HTERT RPE-1 (cell line): ENCODE results near the gene TST.

Source experiments
- in situ Hi-C: fragments of 300-500 bp; cut with MboI; formaldehyde crosslinking; loops from 4 replicates; pipeline ENCODE4 v1.14.3; 2020; ENCODE audit warnings: low sequenced_read_pairs

The TST gene

GRCh38 chr22:37019309-37020191 is at the start of gene TST, which contains the start of gene MPST:
Gene TST, minus strand, starts transcription at chr22:37019447. Its CDS starts 715 bp downstream, at chr22:37018732.
Gene MPST, plus strand, starts transcription at chr22:37019742. Its CDS starts 95 bp downstream, at chr22:37019837.
- in situ Hi-C loops, result no loop called here

- in situ Hi-C loops, result no loop called here
Measured at GRCh38 chr22:37068859-37069258, 49.6 kb upstream of the TST start.

GRCh38 chr22:37067428-37067827 is 48.2 kb upstream of the TST start:
- in situ Hi-C loops, result no loop called here

- in situ Hi-C loops, result no loop called here
Measured at GRCh38 chr22:37065961-37066360, 46.7 kb upstream of the TST start.

GRCh38 chr22:37065180-37065579 is 45.9 kb upstream of the TST start:
- in situ Hi-C loops, result no loop called here

- in situ Hi-C loops, result no loop called here
Measured at GRCh38 chr22:37064553-37064952, 45.3 kb upstream of the TST start.

- in situ Hi-C loops, result no loop called here
Measured at GRCh38 chr22:37063431-37064420, 44.5 kb upstream of the TST start.

- in situ Hi-C loops, result no loop called here
Measured at GRCh38 chr22:37062702-37063381, 43.6 kb upstream of the TST start.

GRCh38 chr22:37062376-37062675 is 43.1 kb upstream of the TST start:
- in situ Hi-C loops, result no loop called here

- in situ Hi-C loops, result no loop called here
Measured at GRCh38 chr22:37061611-37062375, 42.5 kb upstream of the TST start.

GRCh38 chr22:37060801-37061610 is 41.8 kb upstream of the TST start:
- in situ Hi-C loops, result no loop called here

GRCh38 chr22:37059876-37060449 is 40.7 kb upstream of the TST start:
- in situ Hi-C loops, result no loop called here

- in situ Hi-C loops, result no loop called here
Measured at GRCh38 chr22:37058917-37059701, 39.9 kb upstream of the TST start.

GRCh38 chr22:37057796-37058510 is 38.7 kb upstream of the TST start:
- in situ Hi-C loops, result no loop called here

- in situ Hi-C loops, result no loop called here
Measured at GRCh38 chr22:37057226-37057625, 38.0 kb upstream of the TST start.

GRCh38 chr22:37056246-37056645 is 37.0 kb upstream of the TST start:
- in situ Hi-C loops, result no loop called here

- in situ Hi-C loops, result no loop called here
Measured at GRCh38 chr22:37054600-37055365, 35.5 kb upstream of the TST start.
